Lower leg skin (tissue), 3 donors: ENCODE data around the gene OR5T2.

Source experiments
- CTCF ChIP-seq, 3 donors: fragments of 450-650 bp; IDR thresholded peaks; one replicate each; pipeline ENCODE4 v1.5.1; 2016; ENCODE audit warnings: antibody characterized with exemption in 3 of 3, mild to moderate bottlenecking in 3 of 3, moderate library complexity in 2 of 3
- POLR2A ChIP-seq, 2 donors: fragments of 450-650 bp; IDR thresholded peaks; one replicate each; pipeline ENCODE4 v1.6.1; 2016 to 2017; ENCODE audit warnings: antibody characterized with exemption in 2 of 2, mild to moderate bottlenecking in 1 of 2, moderate library complexity in 1 of 2

GRCh38 chr11:56214537-56214936 is 19.5 kb downstream of the OR5T2 start:
- TF ChIP-seq POLR2A (IDR thresholded peaks at IDR 0.05) (no peak), CTCF (IDR thresholded peaks at IDR 0.05) (no peak)
